CD4-positive, alpha-beta T cell (primary cell): ENCODE measurements around the gene GDE1. TPM values are rescaled to one million over a fixed set of nuclear protein-coding genes. Genes with fewer than 3 reads are reported as not detected.

ENCODE experiments used
- ATAC-seq: fragments of 200-7000 bp; cut with Tn5 transposase; one replicate; pipeline ENCODE4 v1.10.0; 2022; ENCODE audit warnings: mild to moderate bottlenecking; ENCODE audit not compliant: poor library complexity
- CTCF ChIA-PET: fragments of 350-600 bp; sonication (Branson Sonifier 250); formaldehyde crosslinking; loops from one replicate; lab custom pipeline; 2021; ENCODE audit warnings: antibody characterized with exemption, inconsistent platforms; lab: Charles Lee
- POLR2A ChIA-PET: fragments of 350-600 bp; sonication (Branson Sonifier 250); formaldehyde crosslinking; loops from one replicate; lab custom pipeline; 2021; ENCODE audit warnings: antibody characterized with exemption, inconsistent platforms; lab: Charles Lee
- DNase-seq, 14 experiments: peaks; one replicate each; pipeline ENCODE4 v3.0.0-alpha.2; 2013 to 2020; ENCODE audit warnings: mixed read lengths in 2 of 14
- H3K27ac ChIP-seq, 2 donors: one replicate each; pipeline versions ENCODE4 v1.5.1 to v1.7.0; 2013; ENCODE audit warnings: low read length in 2 of 2, low read depth in 1 of 2, mild to moderate bottlenecking in 1 of 2
- H3K27me3 ChIP-seq, 2 experiments: 1 replicate in 1 of 2; 2 replicates in 1 of 2; pipeline versions ENCODE4 v1.6.1 to v1.7.0; 2013; ENCODE audit warnings: low read length in 2 of 2, control low read depth in 1 of 2, mild to moderate bottlenecking in 1 of 2, moderate library complexity in 1 of 2; ENCODE audit not compliant: insufficient read depth in 2 of 2, control insufficient read depth in 1 of 2
- H3K36me3 ChIP-seq: one replicate; pipeline ENCODE4 v1.6.1; 2013; ENCODE audit warnings: low read length, control low read depth; ENCODE audit not compliant: insufficient read depth
- H3K4me1 ChIP-seq: one replicate; pipeline ENCODE4 v1.6.1; 2013; ENCODE audit warnings: low read length, control low read depth; ENCODE audit not compliant: insufficient read depth
- H3K4me3 ChIP-seq: one replicate; pipeline ENCODE4 v1.5.1; 2013; ENCODE audit warnings: mild to moderate bottlenecking, low read length, moderate library complexity
- H3K9me3 ChIP-seq, 2 experiments: 1 replicate in 1 of 2; 2 replicates in 1 of 2; pipeline versions ENCODE4 v1.6.1 to v1.7.0; 2013; ENCODE audit warnings: low read length in 2 of 2, mild to moderate bottlenecking in 2 of 2, control low read depth in 1 of 2, moderate library complexity in 1 of 2; ENCODE audit not compliant: control insufficient read depth in 1 of 2, insufficient read depth in 1 of 2
- H3K27ac Mint-ChIP-seq: one replicate; pipeline ENCODE4 v1.8.0; 2020; ENCODE audit warnings: mixed read lengths
- H3K27me3 Mint-ChIP-seq: one replicate; pipeline ENCODE4 v1.8.0; 2021; ENCODE audit warnings: mixed read lengths
- H3K36me3 Mint-ChIP-seq: one replicate; pipeline ENCODE4 v1.8.0; 2021; ENCODE audit warnings: low read depth, mixed read lengths
- H3K4me1 Mint-ChIP-seq: one replicate; pipeline ENCODE4 v1.8.0; 2021; ENCODE audit warnings: low read depth, mixed read lengths
- H3K4me3 Mint-ChIP-seq: one replicate; pipeline ENCODE4 v1.8.0; 2020; ENCODE audit warnings: mild to moderate bottlenecking, mixed read lengths
- H3K9me3 Mint-ChIP-seq: one replicate; pipeline ENCODE4 v1.8.0; 2020; ENCODE audit warnings: mixed read lengths
- intact Hi-C, 2 experiments: fragments of 100-400 bp; cut with DNase I in 1 of 2; cut with micrococcal nuclease in 1 of 2; formaldehyde crosslinking; loops; one replicate each; pipeline versions ENCODE4 v1.15.1 to v1.9.0; 2023 to 2025; cut with DNase I, micrococcal nuclease
- total RNA-seq, 174 experiments: library from RNA in 2 of 174; stranded (reverse) in 2 of 174; gene quantifications; one replicate each; pipeline ENCODE4 v1.2.3 and lab custom pipeline; 2021 to 2026
- TF ChIP-seq, protein P1 (sequence below): fragments of 200-600 bp; IDR thresholded peaks from one replicate; pipeline ENCODE4 v1.8.0; 2022; ENCODE audit warnings: antibody characterized with exemption, mild to moderate bottlenecking

The GDE1 gene
- total RNA-seq, 2 experiments from 2014 or later: 22.0 to 22.2 TPM

DNA sequence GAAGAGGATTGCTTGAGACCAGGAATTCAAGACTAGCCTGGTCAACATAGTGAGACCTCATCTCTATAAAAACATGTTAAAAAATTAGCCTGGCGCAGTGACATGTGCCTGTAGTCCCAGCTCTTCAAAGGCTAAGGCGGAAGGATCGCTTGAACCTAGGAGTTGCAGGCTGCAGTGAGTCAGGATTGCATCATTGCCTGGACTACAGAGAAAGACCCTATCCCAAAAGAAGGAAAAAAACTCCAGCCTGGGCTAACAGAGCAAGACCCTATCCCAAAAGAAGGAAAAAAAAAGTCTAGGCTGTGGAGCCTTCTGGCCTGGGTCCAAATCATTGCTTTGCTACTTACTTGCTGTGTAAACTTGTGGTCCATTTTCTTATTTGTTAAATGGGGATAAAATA lies 6.8 kb upstream of the GDE1 start:
- CTCF ChIA-PET: interaction anchor here (1.6 kb wide), 1 partner anchor 26 kb away, joined by 6 read pairs; the partner anchor contains the start of gene VPS35L
- POLR2A ChIA-PET: no interaction called here
- peaks cover 20% of the 10 kb centered on the region for H3K4me1 Mint-ChIP-seq
- H3K9me3 Mint-ChIP-seq: no peaks in the 10 kb centered on the region
- Histone ChIP-seq H3K4me1 (peaks cover 13% of the 10 kb centered on the region), H3K27ac (no peak overlapping the region), H3K9me3 (no peaks in the 10 kb centered on the region), H3K4me3 (no peak overlapping the region), H3K36me3 (peaks cover 15% of the 10 kb centered on the region), H3K27me3 (no peaks in the 10 kb centered on the region)
- intact Hi-C loops: loop anchor here in 1 of 2 experiments (10.0 kb wide), 1 partner anchor 1376 kb away; the partner anchor contains the start of genes DCUN1D3 and LYRM1
- no peak for ATAC-seq
- H3K27ac Mint-ChIP-seq: no peak overlapping the region
- TF ChIP-seq, protein P1, sequence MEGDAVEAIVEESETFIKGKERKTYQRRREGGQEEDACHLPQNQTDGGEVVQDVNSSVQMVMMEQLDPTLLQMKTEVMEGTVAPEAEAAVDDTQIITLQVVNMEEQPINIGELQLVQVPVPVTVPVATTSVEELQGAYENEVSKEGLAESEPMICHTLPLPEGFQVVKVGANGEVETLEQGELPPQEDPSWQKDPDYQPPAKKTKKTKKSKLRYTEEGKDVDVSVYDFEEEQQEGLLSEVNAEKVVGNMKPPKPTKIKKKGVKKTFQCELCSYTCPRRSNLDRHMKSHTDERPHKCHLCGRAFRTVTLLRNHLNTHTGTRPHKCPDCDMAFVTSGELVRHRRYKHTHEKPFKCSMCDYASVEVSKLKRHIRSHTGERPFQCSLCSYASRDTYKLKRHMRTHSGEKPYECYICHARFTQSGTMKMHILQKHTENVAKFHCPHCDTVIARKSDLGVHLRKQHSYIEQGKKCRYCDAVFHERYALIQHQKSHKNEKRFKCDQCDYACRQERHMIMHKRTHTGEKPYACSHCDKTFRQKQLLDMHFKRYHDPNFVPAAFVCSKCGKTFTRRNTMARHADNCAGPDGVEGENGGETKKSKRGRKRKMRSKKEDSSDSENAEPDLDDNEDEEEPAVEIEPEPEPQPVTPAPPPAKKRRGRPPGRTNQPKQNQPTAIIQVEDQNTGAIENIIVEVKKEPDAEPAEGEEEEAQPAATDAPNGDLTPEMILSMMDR: no peak
- H3K36me3 Mint-ChIP-seq: peaks cover 57% of the 10 kb centered on the region
- no peaks in the 10 kb centered on the region for H3K27me3 Mint-ChIP-seq
- no peak overlapping the region for H3K4me3 Mint-ChIP-seq
- no peak for DNase-seq

DNA sequence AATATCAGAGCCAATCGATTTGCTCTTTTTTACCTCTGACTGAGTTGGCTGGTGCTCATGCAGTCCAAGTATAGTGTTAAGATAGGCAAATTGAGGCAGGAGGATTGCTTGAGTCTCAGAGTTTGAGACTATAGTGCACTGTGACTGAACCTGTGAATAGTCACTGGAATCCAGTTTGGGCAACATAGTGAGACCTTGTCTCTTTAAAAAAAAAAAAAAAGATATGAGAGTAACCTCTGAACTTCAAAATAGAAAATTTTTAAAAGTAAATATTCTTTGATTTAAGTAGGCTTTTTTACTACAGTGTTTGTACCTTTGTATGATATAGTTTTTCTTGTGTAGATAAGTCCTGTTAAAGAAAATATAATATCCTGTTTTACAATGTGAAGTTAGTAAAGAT lies 5.3 kb upstream of the GDE1 start:
- DNase-seq (no peak), ATAC-seq (no peak)
- no peak overlapping the region for H3K4me3 ChIP-seq
- no peaks in the 10 kb centered on the region for H3K27me3 ChIP-seq
- POLR2A ChIA-PET: interaction anchor here (0.6 kb wide), 1 partner anchor 28 kb away, joined by 3 read pairs; no protein-coding TSS in a partner anchor
- no peak overlapping the region for H3K27ac ChIP-seq
- Mint-ChIP-seq H3K4me3 (no peak overlapping the region), H3K9me3 (no peaks in the 10 kb centered on the region), H3K27me3 (no peaks in the 10 kb centered on the region), H3K27ac (no peak overlapping the region), H3K36me3 (peaks cover 45% of the 10 kb centered on the region), H3K4me1 (peaks cover 28% of the 10 kb centered on the region)
- H3K9me3 ChIP-seq: no peaks in the 10 kb centered on the region
- peaks cover 21% of the 10 kb centered on the region for H3K4me1 ChIP-seq
- CTCF ChIA-PET: interaction anchor here (4.1 kb wide), 1 partner anchor 28 kb away, joined by 40 read pairs; the partner anchor contains the start of gene VPS35L
- TF ChIP-seq, protein P1: no peak
- peaks cover 15% of the 10 kb centered on the region for H3K36me3 ChIP-seq
- intact Hi-C loops: loop anchor here in 1 of 2 experiments (10.0 kb wide), 1 partner anchor 1378 kb away; the partner anchor contains the start of genes DCUN1D3 and LYRM1

DNA sequence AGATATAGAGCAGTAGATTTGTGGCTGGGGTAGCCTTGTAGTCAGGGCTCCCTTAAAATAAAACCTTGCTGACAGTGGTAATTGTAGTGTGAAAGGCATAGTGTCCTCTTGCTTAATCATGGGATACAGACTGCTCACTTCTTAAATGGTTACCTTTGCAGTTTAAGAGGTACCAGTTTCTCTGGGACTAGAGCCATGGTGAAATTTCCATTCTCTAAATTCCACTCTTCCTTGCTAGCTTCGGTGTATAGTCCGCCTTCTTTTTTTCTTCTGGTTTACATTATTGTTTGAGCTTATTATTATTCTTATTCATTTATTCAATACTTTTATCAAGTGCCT lies 3.5 kb upstream of the GDE1 start:
- Histone ChIP-seq H3K36me3 (peaks cover 13% of the 10 kb centered on the region), H3K27ac (no peak overlapping the region), H3K4me1 (peaks cover 36% of the 10 kb centered on the region), H3K27me3 (no peaks in the 10 kb centered on the region), H3K4me3 (no peak overlapping the region), H3K9me3 (no peaks in the 10 kb centered on the region)
- ATAC-seq (no peak), DNase-seq (no peak)
- peaks cover 44% of the 10 kb centered on the region for H3K4me1 Mint-ChIP-seq
- H3K27me3 Mint-ChIP-seq: no peaks in the 10 kb centered on the region
- TF ChIP-seq, protein P1: no peak
- peak overlapping the region; percentile 99 for H3K4me3 Mint-ChIP-seq
- intact Hi-C loops: loop anchor here in 1 of 2 experiments (2.0 to 10.0 kb wide), 2 partner anchors 359 to 1379 kb away; partner anchors contain the start of genes DCUN1D3, GPRC5B and LYRM1
- no peaks in the 10 kb centered on the region for H3K9me3 Mint-ChIP-seq
- ChIA-PET POLR2A (interaction anchor here (2.4 kb wide), 1 partner anchor 30 kb away, joined by 65 read pairs; the partner anchor contains the start of gene VPS35L), CTCF (interaction anchor here (1.4 to 4.1 kb wide), 2 partner anchors 11 to 30 kb away, joined by 4 to 40 read pairs; partner anchors contain the start of gene VPS35L)
- H3K27ac Mint-ChIP-seq: no peak overlapping the region
- peaks cover 42% of the 10 kb centered on the region for H3K36me3 Mint-ChIP-seq
